Measurements from ENCODE around the gene PACRG. TPM values are rescaled to one million over a fixed set of nuclear protein-coding genes. Genes with fewer than 3 reads are reported as not detected.

PACRG gene
- total and polyA plus RNA-seq, 2 experiments from 2014 or later, result 0.17 to 0.68 TPM

- no peak overlapping the region for H3K27ac Mint-ChIP-seq
- H3K36me3 ChIP-seq (ENCODE audit: insufficient read depth), result peaks cover 12% of the 10 kb centered on the region; the same call in 1 of the 2 replicates
- peaks cover 4% of the 10 kb centered on the region for H3K27me3 Mint-ChIP-seq (ENCODE audit: insufficient read depth, low read depth, poor library complexity)
- peaks cover 4% of the 10 kb centered on the region; the same call in 1 of the 3 replicates for H3K4me1 Mint-ChIP-seq
- H3K4me3 ChIP-seq, result no peak overlapping the region
- peaks cover 16% of the 10 kb centered on the region; the same call in 1 of the 3 replicates for H3K36me3 Mint-ChIP-seq (ENCODE audit: low read depth)
- peaks cover 19% of the 10 kb centered on the region for H3K9me3 Mint-ChIP-seq
- TF ChIP-seq CREB1 (CRISPR knock-in tag; IDR thresholded peaks at IDR 0.05; ENCODE audit: low read depth), result no peak
- no peaks in the 10 kb centered on the region for H4K20me1 ChIP-seq (replicated peaks; ENCODE audit: insufficient read depth)
- no peak overlapping the region for H3K4me2 ChIP-seq
- H3F3A ChIP-seq (replicated peaks; ENCODE audit: low read depth), result no peaks in the 10 kb centered on the region
- no peaks in the 10 kb centered on the region for H3K79me2 ChIP-seq (replicated peaks; ENCODE audit: insufficient read depth)
- H3K27ac ChIP-seq (ENCODE audit: low read depth), result no peak overlapping the region
- no peaks in the 10 kb centered on the region for H3K4me1 ChIP-seq (ENCODE audit: insufficient read depth)
- H3K4me3 Mint-ChIP-seq, result no peak overlapping the region
- H3K9me2 ChIP-seq (ENCODE audit: insufficient read depth), result no peaks in the 10 kb centered on the region; the same call in 1 of the 2 replicates
- DNase-seq (ENCODE audit: low spot score) (no peak), ATAC-seq (no peak)
- no peaks in the 10 kb centered on the region for H3K27me3 ChIP-seq (ENCODE audit: insufficient read depth)
- H2AFZ ChIP-seq, result no peak overlapping the region
These were observed 292.2 kb downstream of the PACRG start for GRCh38 chr6:163019926-163020325.

- H3K4me1 Mint-ChIP-seq, result peaks cover 1% of the 10 kb centered on the region; the same call in 1 of the 3 replicates
- H3K27ac Mint-ChIP-seq, result no peak overlapping the region; the same call in 1 of the 2 replicates
- no peaks in the 10 kb centered on the region for H3K27me3 ChIP-seq (ENCODE audit: insufficient read depth)
- peaks cover 3% of the 10 kb centered on the region; the same call in 1 of the 2 replicates for H3K9me2 ChIP-seq (ENCODE audit: insufficient read depth)
- H3K4me3 Mint-ChIP-seq, result no peak overlapping the region
- ATAC-seq, result no peak
- peak overlapping the region; percentile 32; the same call in 1 of the 2 replicates for H2AFZ ChIP-seq
- H3K36me3 ChIP-seq (ENCODE audit: insufficient read depth), result peaks cover 12% of the 10 kb centered on the region; the same call in 1 of the 2 replicates
- H3K36me3 Mint-ChIP-seq (ENCODE audit: low read depth), result peaks cover 16% of the 10 kb centered on the region; the same call in 1 of the 3 replicates
- H3K4me1 ChIP-seq (ENCODE audit: insufficient read depth), result no peaks in the 10 kb centered on the region
- peaks cover 5% of the 10 kb centered on the region for H3K27me3 Mint-ChIP-seq (ENCODE audit: insufficient read depth, low read depth, poor library complexity)
- H3K4me3 ChIP-seq, result no peak overlapping the region
- DNase-seq (ENCODE audit: low spot score), result no peak
- H3K79me2 ChIP-seq (replicated peaks; ENCODE audit: insufficient read depth), result no peaks in the 10 kb centered on the region
- H3K9me3 Mint-ChIP-seq, result peaks cover 19% of the 10 kb centered on the region
- H3F3A ChIP-seq (replicated peaks; ENCODE audit: low read depth), result no peaks in the 10 kb centered on the region
- no peaks in the 10 kb centered on the region for H4K20me1 ChIP-seq (replicated peaks; ENCODE audit: insufficient read depth)
- H3K27ac ChIP-seq (ENCODE audit: low read depth), result no peak overlapping the region
- H3K4me2 ChIP-seq, result no peak overlapping the region
- TF ChIP-seq STAT1 (IDR thresholded peaks at IDR 0.05; ENCODE audit: unreplicated experiment), result no peak
- no peak for TF ChIP-seq JUNB (IDR thresholded peaks at IDR 0.05; ENCODE audit: unreplicated experiment)
- TF ChIP-seq REST (IDR thresholded peaks at IDR 0.05; ENCODE audit: unreplicated experiment), result no peak
- TF ChIP-seq EZH2phosphoT487 (IDR thresholded peaks at IDR 0.05; ENCODE audit: unreplicated experiment), result no peak
- TF ChIP-seq EZH2 (IDR thresholded peaks at IDR 0.05; ENCODE audit: low read depth, unreplicated experiment), result no peak
- TF ChIP-seq ZNF114 (CRISPR knock-in tag; IDR thresholded peaks at IDR 0.05), result no peak
- no peak for TF ChIP-seq ZNF462 (CRISPR knock-in tag; IDR thresholded peaks at IDR 0.05)
- TF ChIP-seq NANOG (IDR thresholded peaks at IDR 0.05; ENCODE audit: borderline replicate concordance), result no peak
- TF ChIP-seq ZNF331 (CRISPR knock-in tag; IDR thresholded peaks at IDR 0.05; ENCODE audit: low read depth), result no peak
- no peak for TF ChIP-seq CREB1 (CRISPR knock-in tag; IDR thresholded peaks at IDR 0.05; ENCODE audit: low read depth)
- no peak for TF ChIP-seq POLR2AphosphoS5 (IDR thresholded peaks at IDR 0.05; ENCODE audit: low read depth)
These were observed 293.3 kb downstream of the PACRG start for GRCh38 chr6:163021054-163021453.
